ENCODE data around the gene XRRA1.

- TF ChIP-seq CTCF (IDR thresholded peaks at IDR 0.05) (no peak), POLR2A (IDR thresholded peaks at IDR 0.05) (no peak)
Observed at GRCh38 chr11:74860743-74861142, 88.1 kb downstream of the XRRA1 start.
